Suprapubic skin (tissue), 4 donors: ENCODE data around the gene BSPH1. TPM values are rescaled to one million over a fixed set of nuclear protein-coding genes. Genes with fewer than 3 reads are reported as not detected.

Experiments used
- DNase-seq, 2 donors: peaks; one replicate each; pipeline ENCODE4 v3.0.0-alpha.2; 2019; ENCODE audit warnings: low spot score in 2 of 2
- H3K27ac ChIP-seq: fragments of 200-600 bp; sonication (generic); one replicate; pipeline ENCODE4 v1.5.1; 2019
- H3K27me3 ChIP-seq: fragments of 200-600 bp; sonication (generic); one replicate; pipeline ENCODE4 v1.5.1; 2019
- H3K36me3 ChIP-seq: fragments of 200-600 bp; sonication (generic); one replicate; pipeline ENCODE4 v1.5.1; 2019
- H3K4me1 ChIP-seq: fragments of 200-600 bp; sonication (generic); one replicate; pipeline ENCODE4 v1.5.1; 2019
- H3K4me3 ChIP-seq: fragments of 200-600 bp; sonication (generic); one replicate; pipeline ENCODE4 v1.5.1; 2019; ENCODE audit warnings: mild to moderate bottlenecking
- H3K9me3 ChIP-seq: fragments of 200-600 bp; sonication (generic); one replicate; pipeline ENCODE4 v1.5.1; 2019
- EP300 ChIP-seq: sonication (generic); formaldehyde crosslinking; IDR thresholded peaks from one replicate; pipeline ENCODE4 v1.6.1; 2017; ENCODE audit warnings: antibody characterized with exemption
- POLR2A ChIP-seq, 2 donors: fragments of 450-650 bp; IDR thresholded peaks; one replicate each; pipeline ENCODE4 v1.6.1; 2017; ENCODE audit warnings: antibody characterized with exemption in 2 of 2, mild to moderate bottlenecking in 2 of 2, moderate library complexity in 2 of 2
- POLR2AphosphoS5 ChIP-seq, 3 donors: sonication (generic); formaldehyde crosslinking; IDR thresholded peaks; one replicate each; pipeline ENCODE4 v1.6.1; 2017; ENCODE audit warnings: antibody characterized with exemption in 3 of 3
- WGBS: methylation state at CpG from one replicate; pipeline ENCODE4 v1.1.5; 2018; 5-methylcytosine and 5-hydroxymethylcytosine counted together
- total RNA-seq, 4 donors: library from RNA; depleted of rRNA; stranded (reverse); fragments of >200 nt; gene quantifications; one replicate each; pipeline ENCODE4 v1.1.0, GENCODE V29; 2016
- TF ChIP-seq, protein P1 (sequence below), 2 donors: fragments of 200-600 bp in 1 of 2; fragments of 450-650 bp in 1 of 2; sonication (generic) in 1 of 2; IDR thresholded peaks; one replicate each; pipeline ENCODE4 v1.5.1; 2016 to 2019; ENCODE audit warnings: antibody characterized with exemption in 2 of 2, mild to moderate bottlenecking in 1 of 2, moderate library complexity in 1 of 2

The BSPH1 gene
- total RNA-seq, 4 donors from 2014 or later, result not detected

DNA sequence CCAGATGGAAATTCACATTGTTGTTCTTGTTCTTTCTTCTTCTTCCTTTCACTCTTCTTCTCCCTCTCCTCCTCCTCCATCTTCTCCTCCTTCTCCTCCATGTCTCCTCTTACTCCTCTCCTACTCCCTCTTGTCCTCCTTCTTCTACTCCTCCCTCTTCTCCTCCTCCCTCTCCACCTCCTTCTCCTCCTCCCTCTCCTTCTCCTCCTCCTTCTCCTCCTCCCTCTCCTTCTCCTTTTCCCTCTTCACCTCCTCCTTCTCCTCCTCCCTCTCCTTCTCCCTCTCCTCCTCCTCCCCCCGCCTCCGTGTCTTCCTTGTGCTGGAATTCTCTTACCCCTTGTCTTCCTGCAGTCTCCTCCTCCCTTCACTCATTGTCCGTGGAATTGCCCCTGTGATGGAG, 33.5 kb upstream of the BSPH1 start:
- no peak overlapping the region for H3K4me3 ChIP-seq
- H3K27me3 ChIP-seq, result peaks cover 15% of the 10 kb centered on the region
- no peaks in the 10 kb centered on the region for H3K9me3 ChIP-seq
- DNase-seq, result no peak
- no peaks in the 10 kb centered on the region for H3K36me3 ChIP-seq
- no peaks in the 10 kb centered on the region for H3K4me1 ChIP-seq
- TF ChIP-seq POLR2AphosphoS5 (IDR thresholded peaks at IDR 0.05) (no peak), POLR2A (IDR thresholded peaks at IDR 0.05) (no peak), EP300 (no peak)
- TF ChIP-seq, protein P1, sequence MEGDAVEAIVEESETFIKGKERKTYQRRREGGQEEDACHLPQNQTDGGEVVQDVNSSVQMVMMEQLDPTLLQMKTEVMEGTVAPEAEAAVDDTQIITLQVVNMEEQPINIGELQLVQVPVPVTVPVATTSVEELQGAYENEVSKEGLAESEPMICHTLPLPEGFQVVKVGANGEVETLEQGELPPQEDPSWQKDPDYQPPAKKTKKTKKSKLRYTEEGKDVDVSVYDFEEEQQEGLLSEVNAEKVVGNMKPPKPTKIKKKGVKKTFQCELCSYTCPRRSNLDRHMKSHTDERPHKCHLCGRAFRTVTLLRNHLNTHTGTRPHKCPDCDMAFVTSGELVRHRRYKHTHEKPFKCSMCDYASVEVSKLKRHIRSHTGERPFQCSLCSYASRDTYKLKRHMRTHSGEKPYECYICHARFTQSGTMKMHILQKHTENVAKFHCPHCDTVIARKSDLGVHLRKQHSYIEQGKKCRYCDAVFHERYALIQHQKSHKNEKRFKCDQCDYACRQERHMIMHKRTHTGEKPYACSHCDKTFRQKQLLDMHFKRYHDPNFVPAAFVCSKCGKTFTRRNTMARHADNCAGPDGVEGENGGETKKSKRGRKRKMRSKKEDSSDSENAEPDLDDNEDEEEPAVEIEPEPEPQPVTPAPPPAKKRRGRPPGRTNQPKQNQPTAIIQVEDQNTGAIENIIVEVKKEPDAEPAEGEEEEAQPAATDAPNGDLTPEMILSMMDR (IDR thresholded peaks at IDR 0.05), result no peak
- no peak overlapping the region for H3K27ac ChIP-seq
- 74% methylated on average over 3 of the region's 3 CpGs for WGBS

DNA sequence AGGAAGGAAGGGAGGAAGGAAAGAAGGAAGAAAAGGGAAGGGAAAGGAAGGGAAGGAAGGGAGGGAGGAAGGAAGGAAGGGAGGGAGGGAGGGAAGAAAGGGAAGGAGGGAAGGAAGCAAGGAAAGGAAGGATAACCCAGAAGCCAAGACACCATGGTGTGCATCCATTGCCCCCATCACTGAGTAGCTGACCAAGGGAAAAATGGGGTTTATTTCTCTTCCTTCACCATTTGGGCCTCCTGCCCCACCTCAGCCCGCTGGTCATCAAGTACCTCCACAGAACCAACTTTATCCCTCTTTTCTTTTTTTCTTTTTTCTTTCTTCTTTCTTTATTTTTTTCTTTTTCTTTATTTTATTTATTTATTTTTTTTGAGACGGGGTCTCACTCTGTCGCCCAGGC, 31.5 kb upstream of the BSPH1 start:
- Histone ChIP-seq H3K4me3 (no peak overlapping the region), H3K9me3 (no peaks in the 10 kb centered on the region), H3K27ac (no peak overlapping the region), H3K27me3 (peaks cover 14% of the 10 kb centered on the region), H3K4me1 (no peaks in the 10 kb centered on the region), H3K36me3 (no peaks in the 10 kb centered on the region)
- 84% methylated on average over 3 of the region's 3 CpGs for WGBS
- DNase-seq, result no peak
- TF ChIP-seq EP300 (no peak), POLR2A (IDR thresholded peaks at IDR 0.05) (no peak), POLR2AphosphoS5 (IDR thresholded peaks at IDR 0.05) (no peak)

DNA sequence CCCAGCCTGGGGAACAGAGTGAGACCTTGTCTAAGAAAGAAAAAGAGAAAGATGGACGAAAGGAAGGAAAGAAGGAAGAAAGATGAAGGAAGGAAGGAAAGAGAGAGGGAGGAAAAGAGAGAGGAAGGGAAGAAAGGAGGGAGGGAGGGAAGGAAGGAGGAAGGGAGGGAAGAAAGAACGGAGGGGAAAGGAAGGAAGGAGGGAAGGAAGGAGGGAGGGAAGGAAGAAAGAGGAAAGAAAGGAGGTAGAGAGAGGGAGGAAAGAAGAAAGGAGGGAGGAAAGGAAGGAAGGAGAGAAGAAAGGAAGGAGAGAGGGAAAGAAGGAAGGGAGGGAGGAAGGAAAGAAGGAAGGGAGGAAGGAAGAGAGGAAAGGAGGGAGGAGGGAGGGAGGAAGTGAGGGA, 31.0 kb upstream of the BSPH1 start:
- H3K4me3 ChIP-seq, result no peak overlapping the region
- no peak for DNase-seq
- H3K27me3 ChIP-seq, result peaks cover 14% of the 10 kb centered on the region
- no peaks in the 10 kb centered on the region for H3K4me1 ChIP-seq
- H3K36me3 ChIP-seq, result no peaks in the 10 kb centered on the region
- 84% methylated on average over 2 of the region's 2 CpGs for WGBS
- TF ChIP-seq, protein P1 (IDR thresholded peaks at IDR 0.05), result no peak
- TF ChIP-seq EP300, result no peak
- TF ChIP-seq POLR2A (IDR thresholded peaks at IDR 0.05), result no peak
- no peak for TF ChIP-seq POLR2AphosphoS5 (IDR thresholded peaks at IDR 0.05)
- no peaks in the 10 kb centered on the region for H3K9me3 ChIP-seq
- no peak overlapping the region for H3K27ac ChIP-seq

DNA sequence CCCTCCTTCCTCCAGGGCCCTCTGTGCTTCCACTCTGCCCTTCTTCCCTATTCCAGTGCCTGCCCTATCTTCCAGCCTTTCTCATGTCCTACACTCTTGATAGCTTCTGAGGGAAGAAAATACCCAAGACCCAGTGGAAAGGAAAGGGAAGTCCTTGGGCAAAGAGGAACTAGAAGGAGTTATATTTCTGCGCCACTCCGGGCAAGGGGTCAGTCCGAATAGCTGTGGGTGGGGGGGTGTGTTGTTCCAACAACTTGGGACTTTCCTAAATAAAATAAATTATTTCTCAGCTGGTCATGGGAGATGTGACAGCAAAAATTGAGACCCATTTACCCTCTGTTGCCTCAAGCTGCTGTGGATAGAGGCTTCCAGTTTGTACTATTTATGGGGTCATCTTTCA, 28.7 kb upstream of the BSPH1 start:
- Histone ChIP-seq H3K9me3 (no peaks in the 10 kb centered on the region), H3K27ac (no peak overlapping the region), H3K4me3 (no peak overlapping the region), H3K27me3 (peaks cover 22% of the 10 kb centered on the region), H3K36me3 (no peaks in the 10 kb centered on the region), H3K4me1 (no peaks in the 10 kb centered on the region)
- TF ChIP-seq POLR2A (IDR thresholded peaks at IDR 0.05) (no peak), POLR2AphosphoS5 (IDR thresholded peaks at IDR 0.05) (no peak)
- TF ChIP-seq, protein P1 (IDR thresholded peaks at IDR 0.05), result no peak
- WGBS, result 55% methylated on average over 3 of the region's 3 CpGs
- DNase-seq, result no peak

DNA sequence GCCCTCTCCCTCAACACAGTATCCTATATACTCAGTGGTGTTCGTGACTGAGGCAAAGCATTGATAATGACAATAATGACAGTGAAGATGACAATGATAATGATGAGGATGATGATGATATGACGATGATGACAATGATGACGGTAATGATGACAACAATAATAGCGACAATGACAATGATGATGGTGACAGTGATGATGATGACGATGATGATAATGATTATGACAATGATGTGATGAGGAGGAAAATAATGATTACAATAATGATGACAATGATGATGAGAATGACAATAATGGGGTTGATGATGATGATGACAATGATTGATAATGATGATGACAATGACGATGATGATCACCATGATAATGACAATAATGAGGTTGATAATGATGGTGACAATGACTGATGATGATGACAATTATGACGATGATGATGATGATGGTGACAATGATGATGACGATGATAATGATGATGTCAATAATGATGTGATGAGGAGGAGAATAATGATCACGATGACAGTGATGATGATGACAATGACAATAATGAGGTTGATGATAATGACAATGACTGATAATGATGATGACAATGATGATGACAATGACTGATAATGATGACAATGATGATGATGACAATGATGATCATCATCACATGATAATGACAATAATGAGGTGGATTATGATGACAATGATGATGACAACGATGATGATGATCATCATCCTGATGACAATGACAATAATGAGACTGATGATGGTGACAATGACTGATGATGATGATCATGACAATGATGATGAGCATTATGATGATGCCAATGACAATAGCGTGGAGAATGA, 19.2 kb upstream of the BSPH1 start:
- DNase-seq, result no peak
- TF ChIP-seq, protein P1 (IDR thresholded peaks at IDR 0.05), result no peak
- no peak for TF ChIP-seq EP300
- TF ChIP-seq POLR2A (IDR thresholded peaks at IDR 0.05), result no peak
- no peak for TF ChIP-seq POLR2AphosphoS5 (IDR thresholded peaks at IDR 0.05)
- no peaks in the 10 kb centered on the region for H3K9me3 ChIP-seq
- no peak overlapping the region for H3K27ac ChIP-seq
- H3K4me3 ChIP-seq, result no peak overlapping the region
- H3K27me3 ChIP-seq, result peaks cover 17% of the 10 kb centered on the region
- H3K36me3 ChIP-seq, result no peaks in the 10 kb centered on the region
- H3K4me1 ChIP-seq, result no peaks in the 10 kb centered on the region
- 92% methylated on average over 11 of the region's 11 CpGs for WGBS
